MM.1S (cell line): ENCODE data around the gene CYB5R4.

Source experiments
- DNase-seq: peaks from one replicate; pipeline ENCODE4 v3.0.0-alpha.2; 2015
- H2AFZ ChIP-seq: fragments of 300-600 bp; sonication (generic); 2 replicates; pipeline ENCODE4 v1.6.0; 2016; ENCODE audit warnings: antibody characterized with exemption, low read length
- H3F3A ChIP-seq: fragments of 300-600 bp; sonication (generic); 2 replicates; pipeline ENCODE4 v1.6.1; 2016; ENCODE audit warnings: mild to moderate bottlenecking, antibody characterized with exemption, low read length, moderate library complexity, mixed read lengths; ENCODE audit not compliant: insufficient read depth
- H3K27ac ChIP-seq: fragments of 300-600 bp; sonication (generic); 2 replicates; pipeline ENCODE4 v1.5.1; 2016; ENCODE audit warnings: mild to moderate bottlenecking, low read length
- H3K27me3 ChIP-seq: fragments of 300-600 bp; sonication (generic); replicated peaks from 2 replicates; pipeline ENCODE4 v1.6.0; 2016; ENCODE audit warnings: low read length; ENCODE audit not compliant: insufficient read depth
- H3K36me3 ChIP-seq: fragments of 300-600 bp; sonication (generic); replicated peaks from 2 replicates; pipeline ENCODE4 v1.6.1; 2016; ENCODE audit warnings: mild to moderate bottlenecking, low read length, mixed read lengths; ENCODE audit not compliant: insufficient read depth
- H3K4me1 ChIP-seq: fragments of 300-600 bp; sonication (generic); 2 replicates; pipeline ENCODE4 v1.6.1; 2016; ENCODE audit warnings: low read length, mixed read lengths
- H3K4me2 ChIP-seq: fragments of 300-600 bp; sonication (generic); 2 replicates; pipeline ENCODE4 v1.6.0; 2016; ENCODE audit warnings: low read depth, low read length
- H3K4me3 ChIP-seq: fragments of 300-600 bp; sonication (generic); 2 replicates; pipeline ENCODE4 v1.5.1; 2016; ENCODE audit warnings: low read length, mixed read lengths
- H3K79me2 ChIP-seq: fragments of 300-600 bp; sonication (generic); 2 replicates; pipeline ENCODE4 v1.6.1; 2016; ENCODE audit warnings: mixed run types, low read length, mixed read lengths
- H3K9ac ChIP-seq: fragments of 300-600 bp; sonication (generic); 2 replicates; pipeline ENCODE4 v1.6.1; 2016; ENCODE audit warnings: low read length, mixed read lengths
- H3K9me2 ChIP-seq: fragments of 300-600 bp; sonication (generic); replicated peaks from 2 replicates; pipeline ENCODE4 v1.6.1; 2016; ENCODE audit warnings: mild to moderate bottlenecking, low read length, mixed read lengths; ENCODE audit not compliant: insufficient read depth
- H3K9me3 ChIP-seq: fragments of 300-600 bp; sonication (generic); replicated peaks from 2 replicates; pipeline ENCODE4 v1.6.1; 2016; ENCODE audit warnings: mild to moderate bottlenecking, low read length, mixed read lengths; ENCODE audit not compliant: insufficient read depth
- H4K20me1 ChIP-seq: fragments of 300-600 bp; sonication (generic); 2 replicates; pipeline ENCODE4 v1.6.1; 2016; ENCODE audit warnings: mild to moderate bottlenecking, low read length, moderate library complexity, mixed read lengths; ENCODE audit not compliant: insufficient read depth
- CTCF ChIP-seq: fragments of 300-600 bp; sonication (generic); IDR thresholded peaks from 2 replicates; pipeline ENCODE4 v1.5.1; 2016; ENCODE audit warnings: antibody characterized with exemption, low read length, mixed read lengths
- EZH2 ChIP-seq: fragments of 300-600 bp; sonication (generic); optimal IDR thresholded peaks from 2 replicates; pipeline ENCODE3; 2017; ENCODE audit warnings: low read depth, mild to moderate bottlenecking, antibody characterized with exemption, low read length, mixed read lengths
- EZH2phosphoT487 ChIP-seq: fragments of 300-600 bp; sonication (generic); IDR thresholded peaks from 2 replicates; pipeline ENCODE4 v1.6.1; 2018; ENCODE audit warnings: antibody characterized with exemption, low read length

Gene CYB5R4

DNA sequence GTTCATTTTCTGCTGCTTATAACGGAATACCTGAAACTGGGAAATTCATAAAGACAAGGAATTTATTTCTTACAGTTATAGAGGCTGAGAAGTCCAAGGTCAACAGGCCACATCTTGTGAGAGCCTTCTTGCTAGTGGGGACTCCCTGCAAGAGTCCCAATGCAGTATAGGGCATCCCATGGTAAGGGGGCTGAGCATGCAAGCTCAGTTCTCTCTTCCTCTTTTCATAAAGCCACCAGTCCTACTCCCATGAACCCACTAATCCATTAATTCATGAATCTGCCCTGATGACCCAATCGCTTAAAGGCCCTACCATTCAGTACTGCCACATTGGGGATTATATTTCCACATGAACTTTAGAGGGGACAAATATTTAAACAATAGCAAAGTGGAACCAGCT lies 26.5 kb downstream of the CYB5R4 start:
- no peak overlapping the region for H3K27ac ChIP-seq
- no peak overlapping the region for H2AFZ ChIP-seq
- H3K36me3 ChIP-seq: no peaks in the 10 kb centered on the region
- no peak overlapping the region for H3K9ac ChIP-seq
- no peak for TF ChIP-seq CTCF
- TF ChIP-seq EZH2: no peak
- TF ChIP-seq EZH2phosphoT487: no peak
- peaks cover 86% of the 10 kb centered on the region for H3K79me2 ChIP-seq
- H3K9me3 ChIP-seq: no peaks in the 10 kb centered on the region
- no peak overlapping the region for H3K4me2 ChIP-seq
- H3K4me1 ChIP-seq: no peaks in the 10 kb centered on the region
- H3K27me3 ChIP-seq: no peaks in the 10 kb centered on the region
- H4K20me1 ChIP-seq: no peaks in the 10 kb centered on the region
- no peak overlapping the region for H3K4me3 ChIP-seq
- no peak for DNase-seq
- H3K9me2 ChIP-seq: no peaks in the 10 kb centered on the region
- no peaks in the 10 kb centered on the region for H3F3A ChIP-seq

DNA sequence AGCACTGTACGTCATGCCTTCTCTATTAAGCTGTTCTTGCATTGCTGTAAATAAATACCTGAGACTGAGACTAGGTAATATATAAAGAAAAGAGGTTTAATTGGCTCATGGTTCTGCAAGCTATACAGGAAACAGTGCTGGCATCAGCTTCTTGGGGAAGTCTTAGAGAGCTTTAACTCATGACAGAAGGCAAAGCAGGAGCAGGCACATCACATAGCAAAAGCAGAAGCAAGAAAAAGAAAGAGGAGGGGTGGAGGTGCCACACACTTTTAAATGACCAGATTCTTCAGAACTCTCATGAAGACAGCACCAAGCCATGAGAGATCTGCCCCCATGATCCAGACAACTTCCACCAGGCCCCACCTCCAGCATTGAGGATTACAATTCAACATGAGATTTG lies 30.1 kb downstream of the CYB5R4 start:
- no peaks in the 10 kb centered on the region for H3K9me3 ChIP-seq
- no peak overlapping the region for H3K4me3 ChIP-seq
- H3K9me2 ChIP-seq: no peaks in the 10 kb centered on the region
- TF ChIP-seq EZH2phosphoT487 (no peak), CTCF (no peak), EZH2 (no peak)
- H2AFZ ChIP-seq: no peak overlapping the region
- DNase-seq: no peak
- H3K9ac ChIP-seq: no peak overlapping the region
- no peaks in the 10 kb centered on the region; the same call in 1 of the 2 replicates for H4K20me1 ChIP-seq
- no peaks in the 10 kb centered on the region for H3K4me1 ChIP-seq
- no peaks in the 10 kb centered on the region for H3F3A ChIP-seq
- peaks cover 91% of the 10 kb centered on the region for H3K79me2 ChIP-seq
- no peak overlapping the region for H3K4me2 ChIP-seq
- no peak overlapping the region for H3K27ac ChIP-seq
- no peaks in the 10 kb centered on the region for H3K27me3 ChIP-seq
- H3K36me3 ChIP-seq: no peaks in the 10 kb centered on the region

- TF ChIP-seq EZH2phosphoT487 (no peak), EZH2 (no peak), CTCF (no peak)
- Histone ChIP-seq H3K9me3 (no peaks in the 10 kb centered on the region), H3K4me2 (no peak overlapping the region), H3K9me2 (no peaks in the 10 kb centered on the region), H3K79me2 (peaks cover 94% of the 10 kb centered on the region), H3K4me1 (no peaks in the 10 kb centered on the region), H3K9ac (no peak overlapping the region), H4K20me1 (no peaks in the 10 kb centered on the region; the same call in 1 of the 2 replicates), H3K4me3 (no peak overlapping the region), H3K27me3 (no peaks in the 10 kb centered on the region), H3F3A (no peaks in the 10 kb centered on the region), H2AFZ (no peak overlapping the region), H3K36me3 (no peaks in the 10 kb centered on the region), H3K27ac (no peak overlapping the region)
- no peak for DNase-seq
Measured at GRCh38 chr6:83890520-83890919, 31.0 kb downstream of the CYB5R4 start.
